Smooth muscle cell (in vitro differentiated cells): ENCODE results near the gene IL7R. TPM values are rescaled to one million over a fixed set of nuclear protein-coding genes. Genes with fewer than 3 reads are reported as not detected.

Source experiments
- DNase-seq: peaks from one replicate; lab custom pipeline; 2025; ENCODE audit not compliant: unreplicated experiment; lab: John Stamatoyannopoulos, UW
- H2AFZ ChIP-seq: fragments of 200-600 bp; sonication (generic); 2 replicates; pipeline ENCODE4 v1.6.0; 2016; ENCODE audit warnings: antibody characterized with exemption, low read depth, mild to moderate bottlenecking
- H3F3A ChIP-seq: fragments of 200-600 bp; sonication (generic); 2 replicates; pipeline ENCODE4 v1.6.0; 2017; ENCODE audit warnings: antibody characterized with exemption, low read depth
- H3K27ac ChIP-seq: fragments of 200-600 bp; sonication (generic); 2 replicates; pipeline ENCODE4 v1.5.1; 2016; ENCODE audit warnings: low read depth, mild to moderate bottlenecking
- H3K27me3 ChIP-seq: fragments of 200-600 bp; sonication (generic); 2 replicates; pipeline ENCODE4 v1.6.1; 2016; ENCODE audit warnings: low read depth, mild to moderate bottlenecking
- H3K36me3 ChIP-seq: fragments of 200-600 bp; sonication (generic); 2 replicates; pipeline ENCODE4 v1.5.1; 2016; ENCODE audit warnings: low read depth
- H3K4me1 ChIP-seq: fragments of 200-600 bp; sonication (generic); 2 replicates; pipeline ENCODE4 v1.5.1; 2016; ENCODE audit warnings: low read depth
- H3K4me2 ChIP-seq: fragments of 200-600 bp; sonication (generic); 2 replicates; pipeline ENCODE4 v1.6.0; 2016; ENCODE audit warnings: mild to moderate bottlenecking
- H3K4me3 ChIP-seq: fragments of 200-600 bp; sonication (generic); 2 replicates; pipeline ENCODE4 v1.5.1; 2016; ENCODE audit warnings: mild to moderate bottlenecking
- H3K79me2 ChIP-seq: fragments of 200-600 bp; sonication (generic); 2 replicates; pipeline ENCODE4 v1.6.0; 2016; ENCODE audit warnings: low read depth, mild to moderate bottlenecking
- H3K9ac ChIP-seq: fragments of 200-600 bp; sonication (generic); 2 replicates; pipeline ENCODE4 v1.6.0; 2016; ENCODE audit warnings: low read depth
- H3K9me3 ChIP-seq: fragments of 200-600 bp; sonication (generic); replicated peaks from 2 replicates; pipeline ENCODE4 v1.5.1; 2016; ENCODE audit warnings: low read depth
- H4K20me1 ChIP-seq: fragments of 200-600 bp; sonication (generic); 2 replicates; pipeline ENCODE4 v1.6.0; 2016; ENCODE audit warnings: low read depth
- whole genome bisulfite sequencing: methylation state at CpG from one replicate; pipeline ENCODE4 v1.1.7; 2016; ENCODE audit warnings: low lambda C conversion rate; 5-methylcytosine and 5-hydroxymethylcytosine counted together
- polyA plus RNA-seq: library from polyadenylated mRNA; unstranded; fragments of >200 nt; fragmentation: Nextera tagmentation; extraction: Ambion mirVana; gene quantifications from 2 replicates; pipeline ENCODE4 v1.2.1, GENCODE V29; 2016
- total RNA-seq: library from RNA; depleted of rRNA; stranded (reverse); fragments of >200 nt; gene quantifications from 2 replicates; pipeline ENCODE4 v1.2.3, GENCODE V29; 2014
- TF ChIP-seq, protein P1 (sequence below): fragments of 200-600 bp; sonication (generic); IDR thresholded peaks from 2 replicates; pipeline ENCODE4 v1.5.1; 2017; ENCODE audit warnings: borderline replicate concordance, mild to moderate bottlenecking, antibody characterized with exemption; ENCODE audit not compliant: insufficient read depth, poor library complexity, severe bottlenecking

The IL7R gene
- total and polyA plus RNA-seq, 2 experiments from 2014 or later: 4.4 to 15.9 TPM

DNA sequence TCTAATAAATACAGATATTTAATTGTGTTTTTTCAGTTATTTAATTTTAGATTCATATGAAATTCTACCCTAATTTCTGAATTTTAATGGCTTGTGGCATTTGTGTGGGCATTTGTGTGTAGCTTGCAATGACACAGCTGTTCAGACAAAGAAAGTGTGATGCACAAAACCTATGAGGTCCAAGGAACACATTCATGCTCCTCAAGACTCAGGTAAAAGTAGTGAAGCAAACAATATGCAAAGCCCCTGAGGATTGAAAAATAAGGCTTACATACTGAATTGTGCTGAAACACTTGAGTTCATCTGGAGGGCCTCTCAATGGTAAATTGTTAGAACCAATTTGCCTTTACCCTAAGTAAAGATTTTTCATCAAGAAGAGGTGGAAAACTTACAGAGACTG is 28.1 kb downstream of the IL7R start:
- peaks cover 4% of the 10 kb centered on the region for H3F3A ChIP-seq
- no peaks in the 10 kb centered on the region for H3K27me3 ChIP-seq
- H3K4me3 ChIP-seq: no peak overlapping the region
- H3K4me1 ChIP-seq: peaks cover 9% of the 10 kb centered on the region
- H3K9ac ChIP-seq: no peak overlapping the region
- no peaks in the 10 kb centered on the region for H3K9me3 ChIP-seq
- no peak for DNase-seq
- TF ChIP-seq, protein P1, sequence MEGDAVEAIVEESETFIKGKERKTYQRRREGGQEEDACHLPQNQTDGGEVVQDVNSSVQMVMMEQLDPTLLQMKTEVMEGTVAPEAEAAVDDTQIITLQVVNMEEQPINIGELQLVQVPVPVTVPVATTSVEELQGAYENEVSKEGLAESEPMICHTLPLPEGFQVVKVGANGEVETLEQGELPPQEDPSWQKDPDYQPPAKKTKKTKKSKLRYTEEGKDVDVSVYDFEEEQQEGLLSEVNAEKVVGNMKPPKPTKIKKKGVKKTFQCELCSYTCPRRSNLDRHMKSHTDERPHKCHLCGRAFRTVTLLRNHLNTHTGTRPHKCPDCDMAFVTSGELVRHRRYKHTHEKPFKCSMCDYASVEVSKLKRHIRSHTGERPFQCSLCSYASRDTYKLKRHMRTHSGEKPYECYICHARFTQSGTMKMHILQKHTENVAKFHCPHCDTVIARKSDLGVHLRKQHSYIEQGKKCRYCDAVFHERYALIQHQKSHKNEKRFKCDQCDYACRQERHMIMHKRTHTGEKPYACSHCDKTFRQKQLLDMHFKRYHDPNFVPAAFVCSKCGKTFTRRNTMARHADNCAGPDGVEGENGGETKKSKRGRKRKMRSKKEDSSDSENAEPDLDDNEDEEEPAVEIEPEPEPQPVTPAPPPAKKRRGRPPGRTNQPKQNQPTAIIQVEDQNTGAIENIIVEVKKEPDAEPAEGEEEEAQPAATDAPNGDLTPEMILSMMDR: no peak
- no peaks in the 10 kb centered on the region for H4K20me1 ChIP-seq
- H2AFZ ChIP-seq: no peak overlapping the region
- peak overlapping the region; percentile 72 for H3K27ac ChIP-seq
- no peaks in the 10 kb centered on the region for H3K36me3 ChIP-seq
- H3K4me2 ChIP-seq: peak overlapping the region; percentile 61
- no peaks in the 10 kb centered on the region for H3K79me2 ChIP-seq

DNA sequence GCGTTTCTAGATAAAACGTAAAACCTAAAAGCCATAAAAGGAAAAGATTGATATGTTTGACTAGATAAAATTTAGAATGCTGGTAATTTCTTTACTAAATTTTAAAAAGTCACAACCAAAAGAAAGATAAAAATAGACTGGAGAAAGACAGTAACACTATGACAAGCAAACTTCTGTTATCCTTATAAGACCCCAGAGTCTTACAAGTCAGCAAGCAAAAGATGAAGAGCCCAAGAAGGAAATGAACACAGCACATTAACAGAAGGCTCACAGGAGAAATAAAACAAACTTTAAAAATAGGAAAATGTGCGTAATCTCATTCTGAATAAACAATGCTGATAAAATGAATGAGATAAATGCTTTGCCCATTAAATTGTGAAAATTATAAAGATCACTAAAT is 29.7 kb downstream of the IL7R start:
- H3K4me3 ChIP-seq: no peak overlapping the region
- H3K4me1 ChIP-seq: peaks cover 9% of the 10 kb centered on the region
- no peaks in the 10 kb centered on the region for H3K36me3 ChIP-seq
- no peaks in the 10 kb centered on the region for H4K20me1 ChIP-seq
- H3K9ac ChIP-seq: no peak overlapping the region
- 90% methylated on average over 3 of the region's 3 CpGs for WGBS
- H3F3A ChIP-seq: peaks cover 4% of the 10 kb centered on the region
- H2AFZ ChIP-seq: peak overlapping the region; percentile 10
- no peaks in the 10 kb centered on the region for H3K9me3 ChIP-seq
- DNase-seq: no peak
- H3K27me3 ChIP-seq: no peaks in the 10 kb centered on the region
- H3K27ac ChIP-seq: no peak overlapping the region
- TF ChIP-seq, protein P1: no peak
- H3K4me2 ChIP-seq: no peak overlapping the region
- no peaks in the 10 kb centered on the region for H3K79me2 ChIP-seq

DNA sequence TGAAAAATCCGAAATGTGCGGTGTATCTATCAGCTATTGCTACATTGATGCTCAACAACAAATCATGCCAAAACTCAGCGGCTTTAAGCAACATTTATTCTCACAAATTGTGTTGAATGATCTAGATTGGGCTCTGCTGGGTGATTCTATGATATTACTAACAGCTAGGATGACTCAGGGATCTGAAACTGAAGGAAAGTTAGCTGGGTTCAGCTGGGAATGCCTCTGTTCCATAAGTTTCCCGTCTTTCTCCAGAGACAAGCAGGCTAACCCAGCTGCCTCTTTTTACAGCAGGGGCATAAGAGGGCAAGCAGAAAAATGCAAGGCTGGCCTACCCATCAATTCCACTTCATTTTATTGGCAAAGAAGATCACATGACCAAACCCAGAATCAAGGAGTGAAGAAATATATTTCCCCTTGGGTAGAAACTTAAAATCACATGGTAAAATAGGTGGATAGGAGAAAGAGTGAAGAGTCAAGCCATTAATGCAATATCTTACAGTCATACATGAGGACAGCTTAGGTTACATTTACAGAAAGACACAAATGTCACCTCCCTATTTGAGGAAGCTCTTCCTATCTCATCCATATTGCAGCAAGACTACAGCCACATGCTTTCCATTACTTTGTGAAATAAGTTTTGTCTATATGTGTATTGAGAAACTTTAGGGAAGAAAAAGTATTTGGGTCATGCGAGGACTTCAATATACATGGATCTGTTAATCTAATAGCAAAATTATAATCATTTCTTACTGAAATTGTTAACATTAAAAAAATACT is 30.8 kb downstream of the IL7R start:
- H3K9me3 ChIP-seq: no peaks in the 10 kb centered on the region
- no peak overlapping the region for H3K9ac ChIP-seq
- H3K27me3 ChIP-seq: no peaks in the 10 kb centered on the region
- TF ChIP-seq, protein P1: no peak
- H3F3A ChIP-seq: peaks cover 4% of the 10 kb centered on the region
- 64% methylated on average over 5 of the region's 5 CpGs for WGBS
- H2AFZ ChIP-seq: no peak overlapping the region
- no peaks in the 10 kb centered on the region for H4K20me1 ChIP-seq
- H3K4me2 ChIP-seq: no peak overlapping the region
- H3K36me3 ChIP-seq: no peaks in the 10 kb centered on the region
- no peak overlapping the region for H3K4me3 ChIP-seq
- H3K79me2 ChIP-seq: no peaks in the 10 kb centered on the region
- no peak overlapping the region for H3K27ac ChIP-seq
- DNase-seq: no peak
- H3K4me1 ChIP-seq: peaks cover 9% of the 10 kb centered on the region
